Subcutaneous abdominal adipose tissue (tissue), 5 donors: ENCODE measurements around the gene SVIL.
A peak's percentile ranks its signal among the peaks of the same experiment; 100 is the strongest.
"Not testable (repeated sequence)": the region's sequence is repeated elsewhere in the genome, so short reads cannot be mapped to it uniquely, and the experiment has no call there.

Source experiments
- H3K27ac ChIP-seq: one replicate; pipeline ENCODE4 v1.7.0; 2013; ENCODE audit warnings: low read depth, mild to moderate bottlenecking, inconsistent platforms, low read length, moderate library complexity
- H3K27me3 ChIP-seq, 5 donors: one replicate each; pipeline ENCODE4 v1.7.0; 2013; ENCODE audit warnings: low read length in 5 of 5, inconsistent platforms in 1 of 5; ENCODE audit not compliant: control insufficient read depth in 5 of 5, insufficient read depth in 4 of 5
- H3K36me3 ChIP-seq, 5 donors: one replicate each; pipeline ENCODE4 v1.7.0; 2013; ENCODE audit warnings: low read length in 5 of 5; ENCODE audit not compliant: control insufficient read depth in 5 of 5, insufficient read depth in 5 of 5
- H3K4me1 ChIP-seq, 5 donors: one replicate each; pipeline ENCODE4 v1.7.0; 2013; ENCODE audit warnings: low read length in 5 of 5, mild to moderate bottlenecking in 3 of 5, moderate library complexity in 1 of 5; ENCODE audit not compliant: control insufficient read depth in 5 of 5, insufficient read depth in 5 of 5
- H3K4me3 ChIP-seq, 5 donors: one replicate each; pipeline ENCODE4 v1.7.0; 2013; ENCODE audit warnings: low read length in 5 of 5, low read depth in 1 of 5
- H3K9ac ChIP-seq, 5 donors: one replicate each; pipeline ENCODE4 v1.7.0; 2013; ENCODE audit warnings: low read length in 5 of 5, mild to moderate bottlenecking in 4 of 5, moderate library complexity in 3 of 5
- H3K9me3 ChIP-seq, 5 donors: one replicate each; pipeline ENCODE4 v1.7.0; 2013; ENCODE audit warnings: low read length in 5 of 5; ENCODE audit not compliant: control insufficient read depth in 5 of 5
- donor health status: healthy.
- donor health status: healthy.
- donor health status: healthy.
- donor health status: healthy.
- donor health status: healthy.

SVIL gene

GRCh38 chr10:29539412-29539811, 95.4 kb downstream of the SVIL start:
- Histone ChIP-seq H3K9ac (no peak overlapping the region), H3K4me1 (peaks cover 0 to 8% (median 7%) of the 10 kb centered on the region in 5 donors), H3K36me3 (peaks cover 0 to 19% (median 4%) of the 10 kb centered on the region in 5 donors), H3K27ac (no peak overlapping the region), H3K4me3 (no peak overlapping the region), H3K27me3 (no peaks in the 10 kb centered on the region), H3K9me3 (no peaks in the 10 kb centered on the region)

GRCh38 chr10:29537799-29538198, 97.0 kb downstream of the SVIL start:
- no peaks in the 10 kb centered on the region for H3K9me3 ChIP-seq
- H3K27ac ChIP-seq: no peak overlapping the region
- H3K4me1 ChIP-seq: peaks cover 3 to 13% (median 8%) of the 10 kb centered on the region in 5 donors
- H3K9ac ChIP-seq: no peak overlapping the region
- no peak overlapping the region for H3K4me3 ChIP-seq
- peaks cover 0 to 23% (median 5%) of the 10 kb centered on the region in 5 donors for H3K36me3 ChIP-seq
- no peaks in the 10 kb centered on the region for H3K27me3 ChIP-seq

GRCh38 chr10:29536691-29537090, 98.1 kb downstream of the SVIL start:
- not testable (repeated sequence) for H3K27ac ChIP-seq, H3K27me3 ChIP-seq, H3K4me3 ChIP-seq

GRCh38 chr10:29535778-29536453, 98.9 kb downstream of the SVIL start:
- H3K27me3 ChIP-seq: no peaks in the 10 kb centered on the region
- H3K9ac ChIP-seq: no peak overlapping the region
- H3K36me3 ChIP-seq: peaks cover 0 to 26% (median 14%) of the 10 kb centered on the region in 5 donors
- peaks cover 3 to 13% (median 8%) of the 10 kb centered on the region in 5 donors for H3K4me1 ChIP-seq
- H3K27ac ChIP-seq: peak overlapping the region; percentile 56
- peak overlapping the region in 1 of 5 donors; percentile 6 for H3K4me3 ChIP-seq
- no peaks in the 10 kb centered on the region for H3K9me3 ChIP-seq

More at GRCh38 chr10:29536691-29537090, 98.1 kb downstream of the SVIL start:
- H3K9me3 ChIP-seq, H3K9ac ChIP-seq: not testable (repeated sequence)
- Histone ChIP-seq H3K4me1 (peaks cover 3 to 13% (median 8%) of the 10 kb centered on the region in 5 donors), H3K36me3 (peaks cover 0 to 27% (median 12%) of the 10 kb centered on the region in 5 donors)

GRCh38 chr10:29535012-29535777, 99.6 kb downstream of the SVIL start:
- H3K9ac ChIP-seq: peak overlapping the region in 1 of 5 donors; percentile 10
- peaks cover 3 to 13% (median 8%) of the 10 kb centered on the region in 5 donors for H3K4me1 ChIP-seq
- peak overlapping the region; percentile 56 for H3K27ac ChIP-seq
- H3K9me3 ChIP-seq: no peaks in the 10 kb centered on the region
- H3K27me3 ChIP-seq: no peaks in the 10 kb centered on the region
- H3K4me3 ChIP-seq: peak overlapping the region in 1 of 5 donors; percentile 6
- H3K36me3 ChIP-seq: peaks cover 0 to 26% (median 13%) of the 10 kb centered on the region in 5 donors

- no peaks in the 10 kb centered on the region for H3K27me3 ChIP-seq
- no peak overlapping the region for H3K27ac ChIP-seq
- no peak overlapping the region for H3K4me3 ChIP-seq
- H3K9me3 ChIP-seq: no peaks in the 10 kb centered on the region
- H3K9ac ChIP-seq: no peak overlapping the region
- peaks cover 0 to 25% (median 13%) of the 10 kb centered on the region in 5 donors for H3K36me3 ChIP-seq
- H3K4me1 ChIP-seq: peaks cover 3 to 13% (median 8%) of the 10 kb centered on the region in 5 donors
Observed at GRCh38 chr10:29534590-29534989, 100.2 kb downstream of the SVIL start.

GRCh38 chr10:29533696-29534285, 101.0 kb downstream of the SVIL start:
- Histone ChIP-seq H3K27ac (no peak overlapping the region), H3K9me3 (no peaks in the 10 kb centered on the region), H3K9ac (peak overlapping the region in 1 of 5 donors; percentile 41), H3K36me3 (peaks cover 0 to 27% (median 15%) of the 10 kb centered on the region in 5 donors), H3K4me3 (no peak overlapping the region), H3K4me1 (peaks cover 3 to 13% (median 8%) of the 10 kb centered on the region in 5 donors), H3K27me3 (no peaks in the 10 kb centered on the region)

GRCh38 chr10:29533046-29533445, 101.7 kb downstream of the SVIL start:
- H3K9ac ChIP-seq: no peak overlapping the region
- H3K27me3 ChIP-seq: no peaks in the 10 kb centered on the region
- peaks cover 3 to 13% (median 8%) of the 10 kb centered on the region in 5 donors for H3K4me1 ChIP-seq
- H3K27ac ChIP-seq: no peak overlapping the region
- H3K4me3 ChIP-seq: no peak overlapping the region
- no peaks in the 10 kb centered on the region for H3K9me3 ChIP-seq
- H3K36me3 ChIP-seq: peaks cover 0 to 25% (median 15%) of the 10 kb centered on the region in 5 donors

GRCh38 chr10:29532256-29532878, 102.4 kb downstream of the SVIL start:
- no peaks in the 10 kb centered on the region for H3K27me3 ChIP-seq
- H3K4me3 ChIP-seq: no peak overlapping the region
- no peaks in the 10 kb centered on the region for H3K9me3 ChIP-seq
- H3K4me1 ChIP-seq: peaks cover 3 to 13% (median 8%) of the 10 kb centered on the region in 5 donors
- H3K27ac ChIP-seq: no peak overlapping the region
- H3K36me3 ChIP-seq: peaks cover 0 to 25% (median 15%) of the 10 kb centered on the region in 5 donors
- no peak overlapping the region for H3K9ac ChIP-seq
